IPS DF 6.9 (cell line): ENCODE results near the gene IL10.

Source experiments
- DNase-seq: peaks from one replicate; pipeline ENCODE4 v3.0.0-alpha.2; 2013; ENCODE audit warnings: low read depth, low spot score
- H3K27ac ChIP-seq: one replicate; pipeline ENCODE4 v1.5.1; 2013; ENCODE audit warnings: low read length, control low read depth
- H3K27me3 ChIP-seq: 2 replicates; pipeline ENCODE4 v1.6.1; 2013; ENCODE audit warnings: mild to moderate bottlenecking, low read length; ENCODE audit not compliant: control insufficient read depth, insufficient read depth
- H3K36me3 ChIP-seq: 2 replicates; pipeline ENCODE4 v1.6.1; 2013; ENCODE audit warnings: low read length; ENCODE audit not compliant: control insufficient read depth, insufficient read depth
- H3K4me1 ChIP-seq: 2 replicates; pipeline ENCODE4 v1.6.1; 2013; ENCODE audit warnings: low read length; ENCODE audit not compliant: control insufficient read depth, insufficient read depth
- H3K4me3 ChIP-seq: 2 replicates; pipeline ENCODE4 v1.5.1; 2013; ENCODE audit warnings: mild to moderate bottlenecking, low read length
- H3K9me3 ChIP-seq: 2 replicates; pipeline ENCODE4 v1.6.1; 2013; ENCODE audit warnings: low read length, inconsistent platforms; ENCODE audit not compliant: control insufficient read depth, insufficient read depth
- WGBS: extraction: QIAGEN DNeasy Blood & Tissue Kit; methylation state at CpG from one replicate; pipeline ENCODE4 v1.1.7; 2013; ENCODE audit warnings: mixed read lengths, missing lambda C conversion rate; ENCODE audit not compliant: insufficient read length, insufficient coverage; 5-methylcytosine and 5-hydroxymethylcytosine counted together

IL10 gene

DNA sequence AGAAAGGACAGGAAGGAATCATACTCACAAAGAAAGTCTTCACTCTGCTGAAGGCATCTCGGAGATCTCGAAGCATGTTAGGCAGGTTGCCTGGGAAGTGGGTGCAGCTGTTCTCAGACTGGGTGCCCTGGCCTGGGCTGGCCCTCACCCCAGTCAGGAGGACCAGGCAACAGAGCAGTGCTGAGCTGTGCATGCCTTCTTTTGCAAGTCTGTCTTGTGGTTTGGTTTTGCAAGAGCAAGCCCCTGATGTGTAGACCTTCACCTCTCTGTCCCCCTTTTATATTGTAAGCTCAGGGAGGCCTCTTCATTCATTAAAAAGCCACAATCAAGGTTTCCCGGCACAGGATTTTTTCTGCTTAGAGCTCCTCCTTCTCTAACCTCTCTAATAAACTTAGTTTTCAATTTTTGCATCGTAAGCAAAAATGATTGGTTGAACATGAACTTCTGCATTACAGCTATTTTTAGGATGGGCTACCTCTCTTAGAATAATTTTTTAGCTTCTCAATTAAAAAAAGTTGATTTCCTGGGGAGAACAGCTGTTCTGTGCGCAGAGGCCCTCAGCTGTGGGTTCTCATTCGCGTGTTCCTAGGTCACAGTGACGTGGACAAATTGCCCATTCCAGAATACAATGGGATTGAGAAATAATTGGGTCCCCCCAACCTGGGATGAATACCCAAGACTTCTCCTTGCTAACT, at the start of gene IL10:
Gene IL10, minus strand, starts transcription at position 252 of the 695 bp plus-strand sequence. Its CDS starts 59 bp downstream, at position 193.
- Histone ChIP-seq H3K27me3 (no peaks in the 10 kb centered on the region), H3K4me3 (no peak within 1 kb of the TSS)

GRCh38 chr1:206821493-206821892, 49.2 kb upstream of the IL10 start:
- DNase-seq, result no peak
- no CpG with 5 or more reads among the region's 4 CpGs for WGBS

More for the DNA sequence above, at the start of gene IL10:
- Histone ChIP-seq H3K4me1 (peaks cover 1% of the 10 kb centered on the region; the same call in 1 of the 2 replicates), H3K9me3 (no peaks in the 10 kb centered on the region), H3K36me3 (no peaks in the 10 kb centered on the region), H3K27ac (no peak within 1 kb of the TSS)
- no peak for DNase-seq
- WGBS, result no CpG with 5 or more reads among the region's 8 CpGs

GRCh38 chr1:206816390-206817287, 44.3 kb upstream of the IL10 start:
- no peaks in the 10 kb centered on the region for H3K27me3 ChIP-seq
- H3K27ac ChIP-seq, result no peak overlapping the region
- no peak for DNase-seq
- no peaks in the 10 kb centered on the region for H3K4me1 ChIP-seq
- WGBS, result no CpG with 5 or more reads among the region's 4 CpGs
- H3K36me3 ChIP-seq, result no peaks in the 10 kb centered on the region
- no peaks in the 10 kb centered on the region for H3K9me3 ChIP-seq
- no peak overlapping the region for H3K4me3 ChIP-seq

More at GRCh38 chr1:206821493-206821892, 49.2 kb upstream of the IL10 start:
- H3K27me3 ChIP-seq, result no peaks in the 10 kb centered on the region
- H3K36me3 ChIP-seq, result no peaks in the 10 kb centered on the region
- no peaks in the 10 kb centered on the region for H3K4me1 ChIP-seq
- H3K4me3 ChIP-seq, result no peak overlapping the region
- H3K9me3 ChIP-seq, result no peaks in the 10 kb centered on the region
- H3K27ac ChIP-seq, result no peak overlapping the region

DNA sequence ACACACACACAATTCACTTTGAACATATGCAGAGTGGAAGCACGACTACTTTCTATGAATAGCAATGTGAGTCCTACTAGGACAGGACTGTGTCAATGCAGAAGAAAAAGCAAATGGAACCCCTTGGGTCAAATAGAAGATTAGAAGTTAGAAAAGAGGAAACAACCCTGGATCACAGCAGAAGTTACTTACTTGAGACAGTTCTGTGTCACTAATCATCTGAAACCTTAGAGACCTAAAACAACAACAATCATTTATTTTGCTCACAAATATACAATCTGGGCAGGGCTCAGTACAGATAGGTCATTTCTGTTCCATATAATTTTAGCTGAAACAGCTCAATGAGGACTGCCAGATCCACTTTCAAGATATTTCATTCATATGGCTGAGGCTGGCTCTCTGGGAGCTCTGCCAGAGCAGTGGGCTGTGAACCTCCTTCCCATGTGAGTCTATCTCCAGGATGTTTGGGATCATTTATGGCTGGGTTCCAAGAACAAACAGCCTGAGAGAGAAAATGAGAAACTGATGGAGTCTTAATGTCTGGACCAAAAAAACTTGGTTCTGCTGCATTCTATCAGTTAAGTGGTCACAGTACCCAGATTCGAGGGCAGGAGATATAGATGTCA, 42.5 kb upstream of the IL10 start:
- H3K4me1 ChIP-seq, result no peaks in the 10 kb centered on the region
- DNase-seq, result no peak
- H3K27me3 ChIP-seq, result no peaks in the 10 kb centered on the region
- no peaks in the 10 kb centered on the region for H3K9me3 ChIP-seq
- H3K27ac ChIP-seq, result no peak overlapping the region
- WGBS, result no CpG with 5 or more reads among the region's 2 CpGs
- H3K36me3 ChIP-seq, result no peaks in the 10 kb centered on the region
- no peak overlapping the region for H3K4me3 ChIP-seq

GRCh38 chr1:206812471-206812870, 40.2 kb upstream of the IL10 start:
- Histone ChIP-seq H3K27me3 (no peaks in the 10 kb centered on the region), H3K9me3 (no peaks in the 10 kb centered on the region), H3K27ac (no peak overlapping the region), H3K4me3 (no peak overlapping the region), H3K36me3 (no peaks in the 10 kb centered on the region), H3K4me1 (no peaks in the 10 kb centered on the region)
- no CpG with 5 or more reads among the region's 2 CpGs for WGBS
- no peak for DNase-seq

- H3K27ac ChIP-seq, result no peak overlapping the region
- no peaks in the 10 kb centered on the region for H3K9me3 ChIP-seq
- H3K4me3 ChIP-seq, result no peak overlapping the region
- no peaks in the 10 kb centered on the region for H3K36me3 ChIP-seq
- WGBS, result no CpG with 5 or more reads among the region's 4 CpGs
- no peaks in the 10 kb centered on the region for H3K4me1 ChIP-seq
- no peak for DNase-seq
- no peaks in the 10 kb centered on the region for H3K27me3 ChIP-seq
Observed at GRCh38 chr1:206809504-206810084, 37.3 kb upstream of the IL10 start.

GRCh38 chr1:206808615-206809014, 36.3 kb upstream of the IL10 start:
- no peak overlapping the region for H3K4me3 ChIP-seq
- H3K4me1 ChIP-seq, result no peaks in the 10 kb centered on the region
- H3K27ac ChIP-seq, result no peak overlapping the region
- WGBS, result no CpG with 5 or more reads among the region's 2 CpGs
- H3K9me3 ChIP-seq, result no peaks in the 10 kb centered on the region
- no peaks in the 10 kb centered on the region for H3K27me3 ChIP-seq
- no peak for DNase-seq
- H3K36me3 ChIP-seq, result no peaks in the 10 kb centered on the region

- no peak overlapping the region for H3K27ac ChIP-seq
- no CpG with 5 or more reads among the region's 1 CpG for WGBS
- H3K4me3 ChIP-seq, result no peak overlapping the region
- H3K4me1 ChIP-seq, result no peaks in the 10 kb centered on the region
- H3K9me3 ChIP-seq, result no peaks in the 10 kb centered on the region
- no peak for DNase-seq
- H3K27me3 ChIP-seq, result no peaks in the 10 kb centered on the region
- H3K36me3 ChIP-seq, result no peaks in the 10 kb centered on the region
Observed at GRCh38 chr1:206805357-206805756, 33.1 kb upstream of the IL10 start.

GRCh38 chr1:206804156-206804737, 32.0 kb upstream of the IL10 start:
- Histone ChIP-seq H3K27ac (no peak overlapping the region), H3K4me1 (no peaks in the 10 kb centered on the region), H3K27me3 (no peaks in the 10 kb centered on the region), H3K36me3 (no peaks in the 10 kb centered on the region), H3K9me3 (no peaks in the 10 kb centered on the region), H3K4me3 (no peak overlapping the region)
- no peak for DNase-seq
- WGBS, result no CpG with 5 or more reads among the region's 1 CpG

- no peak overlapping the region for H3K4me3 ChIP-seq
- H3K27ac ChIP-seq, result no peak overlapping the region
- no CpG with 5 or more reads among the region's 8 CpGs for WGBS
- H3K4me1 ChIP-seq, result no peaks in the 10 kb centered on the region
- no peaks in the 10 kb centered on the region for H3K36me3 ChIP-seq
- H3K27me3 ChIP-seq, result no peaks in the 10 kb centered on the region
- H3K9me3 ChIP-seq, result no peaks in the 10 kb centered on the region
- no peak for DNase-seq
Observed at GRCh38 chr1:206803221-206803730, 31.0 kb upstream of the IL10 start.
